Measurements from ENCODE around the gene SOBP.
"Not testable (repeated sequence)": the region's sequence is repeated elsewhere in the genome, so short reads cannot be mapped to it uniquely, and the experiment has no call there.

Gene SOBP

GRCh38 chr6:107547451-107547840 lies 57.5 kb downstream of the SOBP start:
- in situ Hi-C loops (cut with MboI; ENCODE audit: low sequenced_read_pairs), result no loop called here

DNA sequence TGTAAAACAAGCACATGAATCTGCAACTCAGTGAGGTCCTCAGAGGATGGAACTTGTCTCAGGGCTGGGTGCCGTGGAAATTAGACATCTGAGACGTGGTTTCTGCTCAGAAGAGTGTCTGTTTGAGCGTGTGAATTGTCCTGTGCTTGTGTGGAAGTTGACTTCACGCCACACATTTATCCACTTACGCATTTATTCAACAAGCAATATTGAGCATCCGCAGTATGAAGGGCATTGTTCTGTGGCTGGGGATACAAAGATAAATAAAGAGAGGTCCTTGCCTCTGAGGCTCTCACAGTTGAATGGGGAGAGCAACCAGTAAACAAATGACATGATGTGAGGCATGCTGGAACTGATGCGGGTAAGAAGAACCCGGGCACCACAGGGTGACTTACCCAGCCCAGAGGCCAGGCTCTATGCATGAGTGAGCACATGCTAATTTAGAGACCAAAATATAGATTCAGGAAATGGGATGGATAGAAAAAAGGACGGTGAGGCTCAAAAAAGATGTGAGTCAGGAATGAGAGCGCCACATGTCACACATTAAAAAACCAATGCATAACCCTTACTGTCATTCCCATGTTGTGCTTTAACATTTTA lies 60.4 kb downstream of the SOBP start:
- in situ Hi-C loops (cut with MboI; ENCODE audit: low sequenced_read_pairs), result no loop called here

DNA sequence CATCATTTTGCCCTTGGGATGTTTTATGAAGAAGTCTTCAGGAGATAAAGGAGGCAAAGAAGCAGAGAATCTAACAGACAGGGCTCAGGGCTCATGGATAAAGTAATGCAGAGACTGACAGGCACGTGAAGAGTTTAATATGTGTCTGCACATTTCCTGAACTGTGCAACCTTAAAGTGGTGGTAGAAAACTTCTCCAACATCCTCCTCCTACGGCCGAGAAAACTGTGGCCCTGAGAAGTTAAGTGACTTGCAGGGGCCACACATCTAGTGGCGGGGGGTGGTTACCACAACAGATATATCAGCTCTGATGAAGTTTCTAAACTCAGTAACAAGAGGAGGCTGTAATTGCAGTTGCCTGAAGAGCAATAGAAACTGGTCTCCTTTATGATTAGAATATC lies 61.0 kb downstream of the SOBP start:
- in situ Hi-C loops (cut with MboI; ENCODE audit: low sequenced_read_pairs), result no loop called here

GRCh38 chr6:107553121-107553520 lies 63.2 kb downstream of the SOBP start:
- in situ Hi-C loops (cut with MboI; ENCODE audit: low sequenced_read_pairs), result not testable (repeated sequence)

GRCh38 chr6:107554326-107554725 lies 64.4 kb downstream of the SOBP start:
- in situ Hi-C loops (cut with MboI; ENCODE audit: low sequenced_read_pairs), result no loop called here

DNA sequence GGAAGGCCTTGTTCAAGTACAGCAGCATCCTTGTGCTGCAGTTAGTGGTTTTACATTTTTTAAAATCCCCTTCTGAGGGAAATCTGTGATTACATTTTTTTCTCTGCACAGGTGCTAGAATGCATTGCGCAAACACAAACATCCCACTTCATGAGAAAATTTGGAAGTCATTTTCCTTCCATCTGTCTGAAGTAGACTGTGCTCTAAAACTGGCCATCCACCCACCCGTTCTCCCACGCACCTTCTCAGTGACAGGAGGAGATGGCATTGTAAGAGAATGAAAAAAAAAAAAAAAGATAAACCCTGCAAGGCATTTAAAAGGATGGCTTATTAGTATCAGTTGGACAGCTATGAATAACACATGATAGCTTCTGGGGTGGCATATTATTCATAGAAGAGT lies 65.0 kb downstream of the SOBP start:
- in situ Hi-C loops (cut with MboI; ENCODE audit: low sequenced_read_pairs), result no loop called here

GRCh38 chr6:107555449-107555848 lies 65.5 kb downstream of the SOBP start:
- in situ Hi-C loops (cut with MboI; ENCODE audit: low sequenced_read_pairs), result no loop called here

DNA sequence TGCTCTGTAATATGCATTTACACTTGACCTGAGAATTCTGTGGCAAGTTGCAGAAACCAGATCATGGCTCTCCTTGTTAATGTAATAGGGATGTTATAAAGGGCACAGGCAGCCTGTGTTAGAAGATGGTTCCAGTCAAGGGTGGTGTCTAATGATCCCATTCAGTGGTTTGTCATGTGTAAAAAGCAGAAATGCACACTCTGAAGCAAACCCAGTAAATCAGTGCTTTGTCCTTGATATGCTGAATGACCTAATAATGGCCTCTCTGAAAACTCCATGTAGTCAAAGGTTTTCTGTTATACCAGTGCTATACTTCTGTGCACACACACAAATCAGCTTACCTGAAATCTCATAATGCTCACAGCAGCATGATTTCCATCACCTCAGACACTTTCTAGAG lies 66.2 kb downstream of the SOBP start:
- in situ Hi-C loops (cut with MboI; ENCODE audit: low sequenced_read_pairs), result no loop called here

- in situ Hi-C loops (cut with MboI; ENCODE audit: low sequenced_read_pairs), result no loop called here
Measured at GRCh38 chr6:107557698-107558097, 67.8 kb downstream of the SOBP start.

- in situ Hi-C loops (cut with MboI; ENCODE audit: low sequenced_read_pairs), result no loop called here
Measured at GRCh38 chr6:107560657-107561056, 70.7 kb downstream of the SOBP start.

DNA sequence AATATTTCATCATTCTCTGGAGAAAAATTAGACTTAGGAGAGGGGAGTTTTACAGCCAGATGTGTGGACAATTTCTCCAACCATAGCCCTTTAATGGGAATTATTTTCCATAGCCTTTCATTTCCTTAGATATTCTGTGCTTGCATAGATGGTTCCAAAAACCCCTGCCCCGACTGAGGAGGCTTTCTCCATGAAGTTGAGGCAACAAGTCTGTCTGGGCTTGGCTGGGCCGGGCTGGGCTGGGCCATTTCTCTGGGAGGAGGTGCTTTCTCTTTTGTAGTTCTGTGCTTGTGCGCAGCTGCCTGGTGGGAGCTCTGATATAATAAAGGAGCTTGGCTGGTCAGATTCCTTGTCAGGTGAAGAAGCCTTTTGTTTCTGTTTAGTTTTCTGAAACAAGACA lies 71.4 kb downstream of the SOBP start:
- in situ Hi-C loops (cut with MboI; ENCODE audit: low sequenced_read_pairs), result no loop called here

GRCh38 chr6:107563694-107564588 lies 74.0 kb downstream of the SOBP start:
- in situ Hi-C loops (cut with MboI; ENCODE audit: low sequenced_read_pairs), result no loop called here

- in situ Hi-C loops (cut with MboI; ENCODE audit: low sequenced_read_pairs), result no loop called here
Measured at GRCh38 chr6:107564589-107564951, 74.7 kb downstream of the SOBP start.

DNA sequence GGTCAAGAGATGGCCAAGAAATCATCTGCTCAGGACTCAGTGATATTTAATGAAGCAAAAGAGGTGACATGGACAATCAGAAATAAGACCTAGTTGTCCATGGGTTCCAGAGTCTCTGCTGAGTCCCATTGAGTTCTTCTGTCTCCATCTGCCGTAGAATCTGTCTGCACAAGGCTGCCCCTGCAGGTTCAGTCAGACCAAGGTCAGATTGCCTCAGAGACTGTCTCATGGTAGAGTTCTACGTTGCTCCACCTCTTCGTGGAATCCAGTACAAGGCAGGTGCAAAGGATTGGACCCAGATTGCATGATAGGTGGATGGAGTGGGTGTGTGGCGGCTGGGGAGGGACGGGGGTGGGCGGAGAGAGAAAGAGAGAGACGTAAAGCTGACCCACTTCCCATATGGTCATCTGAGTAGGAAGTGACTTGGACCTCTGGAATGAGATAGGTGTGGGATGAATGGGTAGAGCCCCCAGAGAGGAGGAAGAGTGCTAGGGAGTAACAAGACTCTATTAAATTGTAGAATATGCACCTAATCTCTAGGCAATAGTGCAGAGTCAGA lies 75.3 kb downstream of the SOBP start:
- in situ Hi-C loops (cut with MboI; ENCODE audit: low sequenced_read_pairs), result no loop called here

- in situ Hi-C loops (cut with MboI; ENCODE audit: low sequenced_read_pairs), result no loop called here
Measured at GRCh38 chr6:107567643-107568042, 77.7 kb downstream of the SOBP start.

DNA sequence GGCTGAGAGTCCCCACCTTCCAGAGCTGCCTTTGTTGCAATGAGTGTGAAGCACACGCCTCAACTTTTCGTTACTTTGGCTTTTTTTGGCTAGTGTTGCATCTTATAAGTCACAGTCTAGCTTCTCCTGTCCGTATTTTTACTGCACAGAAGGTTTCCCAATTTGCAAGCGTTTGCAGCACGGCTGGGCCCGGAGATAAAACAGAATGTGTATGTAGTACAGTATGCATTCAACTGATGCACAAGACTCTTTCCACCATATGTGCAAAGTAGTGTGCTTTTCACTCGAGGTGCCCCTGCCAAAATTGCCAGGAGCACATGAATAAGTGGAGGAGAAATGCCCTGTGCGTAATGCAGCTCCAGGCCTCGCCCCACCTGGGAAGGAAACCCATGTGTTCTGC lies 79.6 kb downstream of the SOBP start:
- in situ Hi-C loops (cut with MboI; ENCODE audit: low sequenced_read_pairs), result no loop called here

GRCh38 chr6:107571354-107571753 lies 81.4 kb downstream of the SOBP start:
- in situ Hi-C loops (cut with MboI; ENCODE audit: low sequenced_read_pairs), result no loop called here

DNA sequence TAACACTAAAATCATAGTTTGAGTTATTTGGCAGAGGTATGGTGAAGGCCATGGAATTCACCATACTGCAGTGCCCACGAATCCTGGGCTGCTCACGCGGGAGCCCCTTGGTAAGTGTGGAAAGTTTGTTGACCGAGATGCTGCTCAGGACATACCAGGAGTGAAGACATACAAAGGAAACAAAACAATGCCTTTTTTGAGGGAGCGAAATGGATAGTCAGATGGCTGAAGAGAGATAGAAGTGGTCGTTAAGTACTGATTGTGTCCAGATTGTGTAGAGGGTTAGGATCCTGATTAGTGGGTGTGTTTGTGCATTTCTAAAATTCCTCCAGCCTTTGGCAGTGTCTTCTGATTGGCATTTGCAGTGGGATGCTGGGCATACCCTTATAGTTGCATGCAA lies 83.0 kb downstream of the SOBP start:
- in situ Hi-C loops (cut with MboI; ENCODE audit: low sequenced_read_pairs), result no loop called here

DNA sequence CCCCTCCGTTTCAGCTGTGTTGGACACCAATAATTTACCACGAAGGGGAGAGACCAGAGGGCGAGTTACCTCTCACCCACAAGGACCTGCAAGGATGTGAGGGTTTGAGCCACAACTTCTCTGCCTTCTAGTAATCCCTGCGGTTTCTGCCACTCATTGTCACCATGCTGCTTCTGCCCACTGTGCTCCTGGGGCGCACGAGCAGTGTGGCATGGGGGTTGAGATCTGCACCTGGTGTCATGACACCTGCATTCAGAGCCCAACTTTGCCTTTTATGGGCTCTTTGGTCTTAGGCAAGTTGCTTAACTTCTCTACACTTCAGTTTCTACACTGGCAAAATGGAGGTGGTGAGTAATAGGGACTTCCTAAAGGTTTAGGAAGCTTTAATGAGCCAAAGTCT lies 84.9 kb downstream of the SOBP start:
- in situ Hi-C loops (cut with MboI; ENCODE audit: low sequenced_read_pairs), result no loop called here

DNA sequence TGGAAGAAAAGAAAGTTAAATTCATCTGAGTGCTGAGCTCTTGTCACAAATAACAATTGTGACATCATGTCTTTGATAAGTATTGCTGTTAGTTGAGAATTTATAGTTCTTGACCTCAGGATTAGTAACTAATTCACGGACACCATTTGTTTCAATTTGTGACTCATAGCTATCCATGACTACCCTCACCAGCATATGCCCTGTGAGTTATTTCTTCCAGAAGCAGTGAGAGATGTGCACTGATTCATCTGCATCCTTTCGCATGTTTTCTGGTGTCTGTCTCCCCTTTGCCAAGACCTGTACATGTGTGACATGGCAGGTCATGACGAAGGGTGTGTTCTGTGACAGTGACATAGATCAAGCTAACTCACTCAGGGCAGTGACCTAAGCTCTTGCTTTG lies 86.9 kb downstream of the SOBP start:
- in situ Hi-C loops (cut with MboI; ENCODE audit: low sequenced_read_pairs), result no loop called here

DNA sequence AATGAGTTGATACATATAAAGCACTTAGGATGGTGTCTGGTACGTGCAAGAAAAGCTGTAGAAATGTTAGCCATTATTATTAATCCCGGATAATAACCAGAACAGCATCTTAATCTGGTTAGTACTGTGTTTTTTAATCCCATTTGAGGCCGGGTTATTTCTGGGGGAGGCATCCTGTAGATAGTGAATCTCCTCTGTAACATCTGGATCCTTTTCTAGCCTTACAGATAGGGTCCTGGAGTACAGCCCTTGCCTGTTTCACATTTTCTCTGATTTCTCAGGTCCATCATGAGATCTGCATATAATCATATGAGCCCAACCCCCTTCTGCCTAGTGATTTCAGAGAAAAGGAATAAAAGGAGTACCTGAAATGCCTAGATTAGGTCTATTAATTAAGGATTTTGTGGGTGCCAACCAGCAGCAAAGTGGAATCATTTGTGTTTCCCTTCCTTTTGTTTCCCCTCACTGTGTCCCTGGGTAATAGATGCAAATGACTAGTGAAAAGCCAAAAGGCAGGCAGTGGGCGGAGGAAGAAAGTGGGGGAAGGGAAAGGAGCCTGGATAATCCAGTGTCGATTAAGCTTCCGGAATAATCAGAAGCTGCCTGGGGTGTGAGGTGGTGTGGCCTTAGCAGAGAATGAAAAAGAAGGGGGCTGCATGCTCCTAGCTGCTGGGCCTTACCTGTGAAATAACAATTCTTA lies 88.9 kb downstream of the SOBP start:
- in situ Hi-C loops (cut with MboI; ENCODE audit: low sequenced_read_pairs), result no loop called here

Measured in HL-60/S4 treated with phorbol 12-myristate 13-acetate at 8.2 ng/mL for 4 days and 3 days (cell line).